ENCODE results near the gene CLEC10A.

CLEC10A gene

DNA sequence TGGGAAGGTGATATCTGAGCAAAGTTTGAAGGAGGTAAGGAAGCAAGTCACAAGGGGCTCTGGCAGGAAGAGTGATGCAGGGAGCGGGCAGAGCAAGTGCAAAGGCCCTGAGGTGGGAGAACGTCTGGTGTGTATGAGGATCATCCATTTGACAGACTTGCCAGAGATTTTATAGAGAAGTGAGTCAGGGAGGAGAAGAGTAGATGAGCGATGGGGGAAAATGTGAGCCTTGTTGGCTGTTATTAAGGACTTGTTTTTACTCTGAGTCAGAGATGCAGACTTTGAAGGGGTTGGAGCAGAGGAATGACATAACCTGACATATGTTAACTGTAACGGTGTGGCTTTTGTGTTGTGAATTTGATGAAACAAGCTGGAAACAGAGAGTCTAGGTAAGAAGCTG lies 3.5 kb upstream of the CLEC10A start:
- no peak for DNase-seq (ENCODE audit: low spot score)
- TF ChIP-seq, protein P1, sequence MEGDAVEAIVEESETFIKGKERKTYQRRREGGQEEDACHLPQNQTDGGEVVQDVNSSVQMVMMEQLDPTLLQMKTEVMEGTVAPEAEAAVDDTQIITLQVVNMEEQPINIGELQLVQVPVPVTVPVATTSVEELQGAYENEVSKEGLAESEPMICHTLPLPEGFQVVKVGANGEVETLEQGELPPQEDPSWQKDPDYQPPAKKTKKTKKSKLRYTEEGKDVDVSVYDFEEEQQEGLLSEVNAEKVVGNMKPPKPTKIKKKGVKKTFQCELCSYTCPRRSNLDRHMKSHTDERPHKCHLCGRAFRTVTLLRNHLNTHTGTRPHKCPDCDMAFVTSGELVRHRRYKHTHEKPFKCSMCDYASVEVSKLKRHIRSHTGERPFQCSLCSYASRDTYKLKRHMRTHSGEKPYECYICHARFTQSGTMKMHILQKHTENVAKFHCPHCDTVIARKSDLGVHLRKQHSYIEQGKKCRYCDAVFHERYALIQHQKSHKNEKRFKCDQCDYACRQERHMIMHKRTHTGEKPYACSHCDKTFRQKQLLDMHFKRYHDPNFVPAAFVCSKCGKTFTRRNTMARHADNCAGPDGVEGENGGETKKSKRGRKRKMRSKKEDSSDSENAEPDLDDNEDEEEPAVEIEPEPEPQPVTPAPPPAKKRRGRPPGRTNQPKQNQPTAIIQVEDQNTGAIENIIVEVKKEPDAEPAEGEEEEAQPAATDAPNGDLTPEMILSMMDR (IDR thresholded peaks at IDR 0.05; ENCODE audit: borderline replicate concordance, control extremely low read depth, extremely low read depth, insufficient read depth, missing control alignments), result no peak
- in situ Hi-C loops (cut with MboI; ENCODE audit: low sequenced_read_pairs, unreplicated experiment), result no loop called here

DNA sequence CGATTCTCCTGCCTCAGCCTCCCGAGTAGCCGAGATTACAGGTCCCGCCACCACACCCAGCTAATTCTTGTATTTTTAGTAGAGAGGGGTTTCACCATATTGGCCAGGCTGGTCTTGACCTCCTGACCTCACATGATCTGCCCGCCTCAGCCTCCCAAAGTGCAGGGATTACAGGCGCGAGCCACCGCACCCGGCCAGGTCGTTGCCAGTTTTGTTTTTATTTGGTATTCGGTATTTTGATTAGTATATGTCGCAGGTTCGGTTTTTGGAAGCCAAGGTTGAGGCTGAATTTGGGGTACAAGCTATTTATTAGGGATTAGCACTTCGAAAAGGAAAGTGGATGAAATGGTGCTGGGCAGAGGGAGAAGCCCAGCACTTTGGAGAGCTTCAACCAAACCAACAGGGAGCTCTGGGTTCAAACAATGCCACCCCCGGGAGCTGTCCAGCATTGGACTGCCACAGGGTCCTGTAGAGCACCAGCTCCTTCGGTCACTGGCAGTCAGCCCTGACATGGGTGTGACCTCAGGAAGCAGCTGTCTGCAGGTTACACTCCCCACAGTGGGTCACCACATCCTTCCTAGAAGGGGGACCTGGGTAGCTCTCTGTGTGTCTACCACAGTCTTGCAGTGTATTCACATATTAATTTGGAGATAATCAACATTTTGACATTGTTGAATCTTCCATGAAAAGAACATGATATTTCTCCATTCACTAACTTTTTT lies 1.5 kb upstream of the CLEC10A start:
- in situ Hi-C loops (cut with MboI; ENCODE audit: low sequenced_read_pairs, unreplicated experiment), result no loop called here
- TF ChIP-seq, protein P1 (IDR thresholded peaks at IDR 0.05; ENCODE audit: borderline replicate concordance, control extremely low read depth, extremely low read depth, insufficient read depth, missing control alignments), result no peak
- DNase-seq (ENCODE audit: low spot score), result no peak

DNA sequence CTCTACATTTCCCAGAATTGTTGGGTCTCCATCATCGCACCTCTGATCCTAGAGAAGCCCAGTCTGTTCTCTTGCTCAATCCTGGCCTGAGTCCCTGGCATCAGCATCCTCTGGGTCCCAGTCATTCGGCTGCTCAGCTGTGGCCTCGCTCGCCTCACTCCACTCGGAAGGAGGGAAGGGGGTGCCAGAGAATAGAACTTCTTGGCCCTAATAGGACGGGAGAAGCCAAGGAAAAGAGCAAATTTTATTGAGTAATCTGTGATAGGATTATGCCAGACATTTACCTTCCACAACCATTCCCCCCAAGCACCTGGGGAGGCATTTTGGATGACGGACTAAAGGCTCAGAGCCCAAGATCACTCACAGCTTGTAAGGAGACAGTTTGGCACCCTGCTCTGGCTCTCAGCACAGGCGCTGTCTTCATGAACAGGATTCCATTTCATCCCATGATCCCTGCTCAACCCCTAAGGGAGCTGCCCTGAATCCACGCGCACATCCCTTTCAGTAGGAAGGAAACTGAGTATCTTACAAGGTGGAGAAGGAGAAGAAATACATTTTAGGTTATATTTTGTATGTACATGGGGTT lies 498 bp upstream of the CLEC10A start:
- TF ChIP-seq, protein P1 (IDR thresholded peaks at IDR 0.05; ENCODE audit: borderline replicate concordance, control extremely low read depth, extremely low read depth, insufficient read depth, missing control alignments), result no peak
- no peak for DNase-seq (ENCODE audit: low spot score)
- in situ Hi-C loops (cut with MboI; ENCODE audit: low sequenced_read_pairs, unreplicated experiment), result no loop called here

DNA sequence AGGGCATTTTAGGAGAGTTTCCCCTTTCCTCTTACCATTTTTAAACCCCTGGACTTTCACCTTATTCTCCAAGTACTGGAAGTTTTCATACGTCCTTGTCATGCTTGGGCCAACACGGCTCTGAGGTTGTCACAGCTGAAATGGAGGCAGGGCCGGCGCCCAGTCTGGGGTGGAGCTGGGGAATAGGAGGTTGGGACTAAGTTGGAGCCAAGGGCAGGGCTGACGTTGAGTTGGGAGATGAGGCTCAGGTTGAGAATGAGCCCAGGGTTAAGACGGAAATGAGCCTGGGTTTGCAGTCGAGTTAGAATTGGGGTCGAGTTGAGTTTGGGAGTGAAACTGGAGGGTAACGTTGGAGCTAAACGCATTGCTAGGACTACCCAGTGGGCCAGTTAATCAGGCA lies 1.3 kb downstream of the CLEC10A start:
- TF ChIP-seq, protein P1 (IDR thresholded peaks at IDR 0.05; ENCODE audit: borderline replicate concordance, control extremely low read depth, extremely low read depth, insufficient read depth, missing control alignments), result no peak

DNA sequence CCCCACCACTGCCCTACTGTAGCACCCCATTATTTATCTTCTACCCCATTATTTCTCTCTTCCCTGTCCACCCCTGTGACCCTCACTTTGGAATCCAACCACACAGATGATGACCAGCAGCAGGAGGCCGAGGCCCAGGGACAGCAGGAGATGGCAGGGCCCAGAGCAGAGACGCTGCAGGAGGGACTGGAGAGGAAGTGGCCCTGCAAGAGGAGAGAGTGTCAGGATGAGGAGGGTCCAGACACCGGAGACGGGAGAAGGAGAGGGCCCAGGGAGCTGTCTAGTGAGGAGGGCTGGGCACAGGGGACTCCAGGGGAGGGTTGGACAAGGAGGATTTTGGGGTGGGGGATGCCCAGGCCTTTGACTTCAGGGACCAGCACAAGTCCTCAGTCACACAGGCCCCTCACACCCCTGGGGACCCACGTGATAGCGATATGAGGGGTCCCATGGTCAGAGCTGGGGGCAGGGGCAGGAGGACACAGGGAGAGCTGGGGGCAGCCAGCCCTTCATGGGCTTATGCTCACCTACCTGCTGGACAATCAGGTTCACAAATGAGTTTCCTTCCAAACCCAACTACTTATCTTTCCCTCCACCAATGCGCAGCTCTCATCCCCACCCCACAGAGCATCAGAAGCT lies 2.0 kb downstream of the CLEC10A start:
- in situ Hi-C loops (cut with MboI; ENCODE audit: low sequenced_read_pairs, unreplicated experiment), result no loop called here
- TF ChIP-seq, protein P1 (IDR thresholded peaks at IDR 0.05; ENCODE audit: borderline replicate concordance, control extremely low read depth, extremely low read depth, insufficient read depth, missing control alignments), result no peak
- no peak for DNase-seq (ENCODE audit: low spot score)

More for the DNA sequence above, 1.3 kb downstream of the CLEC10A start:
- in situ Hi-C loops (cut with MboI; ENCODE audit: low sequenced_read_pairs, unreplicated experiment), result no loop called here
- DNase-seq (ENCODE audit: low spot score), result no peak

DNA sequence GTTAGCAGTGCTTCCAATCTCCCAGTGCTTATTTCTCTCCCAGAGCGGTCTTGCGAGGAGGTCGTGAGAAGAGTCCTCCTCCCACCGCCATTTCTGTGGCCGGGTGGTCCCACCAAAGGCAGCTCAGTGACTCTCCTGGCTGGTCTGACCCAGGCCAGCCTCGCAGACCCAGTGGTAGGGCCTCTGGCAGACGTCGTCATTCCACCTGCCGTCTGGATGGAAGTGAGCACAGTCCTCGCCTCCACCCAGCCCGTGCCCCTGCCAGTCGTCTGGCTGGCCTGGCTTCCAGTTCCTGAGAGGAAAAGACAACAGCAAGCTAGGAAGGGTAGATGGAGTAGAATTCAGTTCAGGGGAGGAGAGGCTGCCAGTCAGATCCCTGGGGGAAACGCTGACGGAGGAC lies 5.1 kb downstream of the CLEC10A start:
- in situ Hi-C loops (cut with MboI; ENCODE audit: low sequenced_read_pairs, unreplicated experiment), result no loop called here
- TF ChIP-seq, protein P1 (IDR thresholded peaks at IDR 0.05; ENCODE audit: borderline replicate concordance, control extremely low read depth, extremely low read depth, insufficient read depth, missing control alignments), result no peak
- DNase-seq (ENCODE audit: low spot score), result no peak
